HEK293 (cell line): Measurements from ENCODE around the gene PCDH9.
A peak's percentile ranks its signal among the peaks of the same experiment; 100 is the strongest.

ENCODE experiments used
- CTCF ChIA-PET: fragments of 350-600 bp; formaldehyde crosslinking; extraction: SDS; loops from one replicate; lab custom pipeline; 2021; ENCODE audit warnings: antibody characterized with exemption; lab: Yijun Ruan, JAX
- POLR2A ChIA-PET: fragments of 300-600 bp; formaldehyde crosslinking; extraction: SDS; loops from one replicate; lab custom pipeline; 2020; ENCODE audit warnings: antibody characterized with exemption, inconsistent platforms; lab: Yijun Ruan, JAX
- H3K27ac ChIP-seq: fragments of 200-500 bp; sonication (Bioruptor generic); 2 replicates; pipeline ENCODE4 v1.5.1; 2014; ENCODE audit warnings: low read depth, low read length, control low read depth, inconsistent platforms; ENCODE audit errors: extremely low read depth
- H3K36me3 ChIP-seq, 2 experiments: fragments of 200-500 bp in 1 of 2; sonication (Bioruptor generic) in 1 of 2; 1 replicate in 1 of 2; 2 replicates in 1 of 2; pipeline ENCODE4 v1.5.1; 2014 to 2017; ENCODE audit warnings: inconsistent platforms in 2 of 2, low read length in 2 of 2; ENCODE audit not compliant: control insufficient read depth in 2 of 2, insufficient read depth in 1 of 2
- H3K4me1 ChIP-seq: fragments of 200-500 bp; sonication (Bioruptor generic); 2 replicates; pipeline ENCODE4 v1.5.1; 2014; ENCODE audit warnings: mild to moderate bottlenecking, low read length, inconsistent platforms; ENCODE audit not compliant: control insufficient read depth, insufficient read depth
- H3K4me3 ChIP-seq: 2 replicates; pipeline ENCODE4 v1.5.1; 2011; ENCODE audit warnings: low read depth, mild to moderate bottlenecking, control low read depth, low read length, moderate library complexity
- H3K9me3 ChIP-seq: fragments of 200-500 bp; sonication (Bioruptor generic); 2 replicates; pipeline ENCODE4 v1.5.1; 2014; ENCODE audit warnings: low read depth, low read length, inconsistent platforms; ENCODE audit not compliant: control insufficient read depth, insufficient read depth
- ATF2 ChIP-seq: fragments of 450-650 bp; formaldehyde crosslinking; IDR thresholded peaks from 2 replicates; pipeline ENCODE4 v1.5.1; 2016; ENCODE audit warnings: missing biosample characterization, missing genetic modification characterization, low read depth
- BCL11B ChIP-seq: fragments of 450-650 bp; formaldehyde crosslinking; IDR thresholded peaks from 2 replicates; pipeline ENCODE4 v1.5.1; 2016; ENCODE audit warnings: low read depth, missing biosample characterization, missing genetic modification characterization
- EGR2 ChIP-seq: fragments of 450-650 bp; formaldehyde crosslinking; IDR thresholded peaks from 2 replicates; pipeline ENCODE4 v1.5.1; 2016; ENCODE audit warnings: low read depth, missing biosample characterization, missing genetic modification characterization
- OVOL3 ChIP-seq: fragments of 450-650 bp; formaldehyde crosslinking; IDR thresholded peaks from 2 replicates; pipeline ENCODE4 v1.5.1; 2016; ENCODE audit warnings: missing biosample characterization, missing genetic modification characterization
- TCF7L2 ChIP-seq: IDR thresholded peaks from 2 replicates; pipeline ENCODE4 v1.6.1; 2011; ENCODE audit warnings: low read depth, mild to moderate bottlenecking, inconsistent platforms, low read length, moderate library complexity, borderline replicate concordance
- WT1 ChIP-seq: fragments of 450-650 bp; formaldehyde crosslinking; IDR thresholded peaks from 2 replicates; pipeline ENCODE4 v1.5.1; 2016; ENCODE audit warnings: missing biosample characterization, missing genetic modification characterization
- ZBTB21 ChIP-seq: fragments of 450-650 bp; formaldehyde crosslinking; IDR thresholded peaks from 2 replicates; pipeline ENCODE4 v1.5.1; 2017; ENCODE audit warnings: missing biosample characterization, missing genetic modification characterization
- ZBTB49 ChIP-seq: fragments of 450-650 bp; formaldehyde crosslinking; IDR thresholded peaks from 2 replicates; pipeline ENCODE4 v1.5.1; 2016; ENCODE audit warnings: missing biosample characterization, missing genetic modification characterization, low read depth
- ZNF121 ChIP-seq: fragments of 450-650 bp; formaldehyde crosslinking; IDR thresholded peaks from 2 replicates; pipeline ENCODE4 v1.5.1; 2016; ENCODE audit warnings: missing biosample characterization, missing genetic modification characterization
- ZNF132 ChIP-seq: fragments of 450-650 bp; formaldehyde crosslinking; IDR thresholded peaks from 2 replicates; pipeline ENCODE4 v1.5.1; 2017; ENCODE audit warnings: missing biosample characterization, missing genetic modification characterization, borderline replicate concordance
- ZNF140 ChIP-seq: fragments of 450-650 bp; formaldehyde crosslinking; IDR thresholded peaks from 2 replicates; pipeline ENCODE4 v1.5.1; 2016; ENCODE audit warnings: missing biosample characterization, missing genetic modification characterization
- ZNF146 ChIP-seq: fragments of 450-650 bp; formaldehyde crosslinking; IDR thresholded peaks from 2 replicates; pipeline ENCODE4 v1.5.1; 2016; ENCODE audit warnings: missing biosample characterization, missing genetic modification characterization
- ZNF155 ChIP-seq: fragments of 450-650 bp; formaldehyde crosslinking; IDR thresholded peaks from 2 replicates; pipeline ENCODE4 v1.5.1; 2016; ENCODE audit warnings: missing biosample characterization, missing genetic modification characterization
- ZNF211 ChIP-seq: fragments of 450-650 bp; formaldehyde crosslinking; IDR thresholded peaks from 2 replicates; pipeline ENCODE4 v1.5.1; 2016; ENCODE audit warnings: low read depth, missing biosample characterization, missing genetic modification characterization
- ZNF266 ChIP-seq: fragments of 450-650 bp; formaldehyde crosslinking; IDR thresholded peaks from 2 replicates; pipeline ENCODE4 v1.5.1; 2016; ENCODE audit warnings: missing biosample characterization, missing genetic modification characterization, low read depth
- ZNF274 ChIP-seq, 2 experiments: fragments of 200-500 bp in 1 of 2; fragments of 450-650 bp in 1 of 2; sonication (Bioruptor generic) in 1 of 2; formaldehyde crosslinking in 1 of 2; IDR thresholded peaks; 2 replicates each; pipeline versions ENCODE4 v1.5.1 to v1.6.1; 2014 to 2016; ENCODE audit warnings: borderline replicate concordance in 1 of 2, inconsistent platforms in 1 of 2, low read length in 1 of 2, missing biosample characterization in 1 of 2, missing genetic modification characterization in 1 of 2
- ZNF324 ChIP-seq: fragments of 450-650 bp; formaldehyde crosslinking; IDR thresholded peaks from 2 replicates; pipeline ENCODE4 v1.5.1; 2016; ENCODE audit warnings: missing biosample characterization, missing genetic modification characterization
- ZNF335 ChIP-seq: fragments of 450-650 bp; formaldehyde crosslinking; conservative IDR thresholded peaks from 2 replicates; pipeline ENCODE4 v1.5.1; 2016; ENCODE audit warnings: missing biosample characterization, missing genetic modification characterization
- ZNF529 ChIP-seq: fragments of 450-650 bp; formaldehyde crosslinking; IDR thresholded peaks from 2 replicates; pipeline ENCODE4 v1.5.1; 2017; ENCODE audit warnings: missing genetic modification characterization, missing biosample characterization; ENCODE audit not compliant: insufficient replicate concordance
- ZNF600 ChIP-seq: fragments of 450-650 bp; formaldehyde crosslinking; IDR thresholded peaks from 2 replicates; pipeline ENCODE4 v1.5.1; 2016; ENCODE audit warnings: missing biosample characterization, missing genetic modification characterization
- ZNF610 ChIP-seq: fragments of 450-650 bp; formaldehyde crosslinking; IDR thresholded peaks from 2 replicates; pipeline ENCODE4 v1.5.1; 2016; ENCODE audit warnings: missing biosample characterization, missing genetic modification characterization, borderline replicate concordance
- ZNF660 ChIP-seq: fragments of 450-650 bp; IDR thresholded peaks from 2 replicates; pipeline ENCODE4 v1.5.1; 2018; ENCODE audit warnings: missing biosample characterization, mild to moderate bottlenecking, missing genetic modification characterization
- ZNF664 ChIP-seq: fragments of 450-650 bp; formaldehyde crosslinking; IDR thresholded peaks from 2 replicates; pipeline ENCODE4 v1.5.1; 2016; ENCODE audit warnings: missing biosample characterization, missing genetic modification characterization
- ZNF791 ChIP-seq: fragments of 450-650 bp; formaldehyde crosslinking; IDR thresholded peaks from 2 replicates; pipeline ENCODE4 v1.5.1; 2016; ENCODE audit warnings: missing biosample characterization, missing genetic modification characterization
- ZNF843 ChIP-seq: fragments of 450-650 bp; formaldehyde crosslinking; IDR thresholded peaks from 2 replicates; pipeline ENCODE4 v1.5.1; 2016; ENCODE audit warnings: missing biosample characterization, missing genetic modification characterization
- ZSCAN30 ChIP-seq: fragments of 450-650 bp; IDR thresholded peaks from 2 replicates; pipeline ENCODE4 v1.5.1; 2018; ENCODE audit warnings: missing biosample characterization, mild to moderate bottlenecking, missing genetic modification characterization, moderate library complexity

PCDH9 gene

DNA sequence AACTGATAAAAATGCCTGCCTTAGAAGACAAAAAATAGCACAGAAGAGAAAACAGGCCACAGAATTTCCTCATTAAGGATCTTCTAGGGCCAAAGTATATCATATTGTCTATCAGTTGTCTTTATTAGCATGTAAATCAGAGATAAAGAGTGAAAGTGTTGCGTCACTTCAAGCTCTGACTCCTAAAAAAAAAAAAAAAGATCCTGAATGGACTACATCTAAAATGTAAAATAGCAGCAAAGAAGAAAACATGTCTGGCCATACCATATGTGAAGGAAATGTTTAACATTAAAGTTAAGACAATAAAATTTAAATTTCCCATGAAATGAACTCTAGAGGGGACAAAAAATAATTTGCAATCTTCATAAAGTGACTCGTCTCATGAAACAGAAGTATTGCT is 237.4 kb downstream of the PCDH9 start:
- ChIA-PET POLR2A (no interaction called here), CTCF (no interaction called here)
- Histone ChIP-seq H3K4me3 (no peak overlapping the region), H3K36me3 (no peaks in the 10 kb centered on the region), H3K27ac (no peak overlapping the region), H3K4me1 (no peaks in the 10 kb centered on the region), H3K9me3 (no peaks in the 10 kb centered on the region)
- TF ChIP-seq ZNF146 (tag by site-specific recombination) (no peak), ZBTB49 (no peak), ZNF664 (tag by site-specific recombination) (no peak), ZNF121 (tag by site-specific recombination) (no peak), ZNF843 (tag by site-specific recombination) (no peak), ZNF140 (no peak)

DNA sequence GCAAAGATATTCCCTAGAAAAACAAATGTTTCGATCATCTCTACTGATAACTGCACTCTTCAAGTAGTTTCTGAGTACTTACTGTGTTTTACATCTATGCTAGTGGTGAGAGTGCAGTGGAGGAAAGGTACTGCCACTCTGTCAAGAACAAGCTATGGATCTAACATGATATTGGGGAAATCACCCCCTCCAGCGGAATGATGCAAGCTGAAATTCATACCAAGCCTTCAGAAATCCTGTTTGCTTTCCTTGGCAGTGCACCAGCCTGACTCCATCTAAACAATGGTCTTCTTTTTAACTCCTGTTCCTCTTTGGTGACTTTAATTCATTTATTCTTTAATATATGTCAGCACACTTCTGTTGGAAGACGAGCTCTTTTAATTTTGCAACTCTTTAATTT is 238.0 kb downstream of the PCDH9 start:
- TF ChIP-seq ZSCAN30 (tag by site-specific recombination) (no peak), TCF7L2 (peak; percentile 34; the same call in 1 of the 2 replicates), ZNF335 (tag by site-specific recombination) (peak; percentile 56), ZNF660 (tag by site-specific recombination) (0 out of 2 replicates have a peak, but pooled peaks have one; percentile 19)
- Histone ChIP-seq H3K4me3 (no peak overlapping the region), H3K9me3 (no peaks in the 10 kb centered on the region), H3K4me1 (no peaks in the 10 kb centered on the region), H3K36me3 (no peaks in the 10 kb centered on the region), H3K27ac (no peak overlapping the region)
- ChIA-PET CTCF (interaction anchor here (0.5 kb wide), 1 partner anchor 82 kb away, joined by 3 read pairs; no protein-coding TSS in a partner anchor), POLR2A (no interaction called here)

DNA sequence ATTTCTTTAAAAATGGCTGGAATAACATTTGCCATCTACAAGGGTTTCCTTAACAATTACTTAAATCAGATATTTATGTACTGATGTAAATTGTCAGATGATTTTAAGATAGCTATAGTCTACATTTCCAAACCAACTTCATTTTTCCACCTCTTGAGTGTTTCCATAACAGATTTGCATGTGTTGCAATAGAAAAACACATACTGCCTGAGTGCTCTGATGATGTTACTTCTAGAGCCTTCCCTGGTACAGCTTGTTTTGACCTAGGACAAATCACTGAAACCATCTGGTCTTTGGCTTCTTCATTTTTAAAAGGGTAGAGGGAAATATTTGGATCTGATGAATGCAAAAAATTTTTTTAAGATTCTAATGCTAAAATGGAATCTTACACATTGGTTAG is 245.9 kb downstream of the PCDH9 start:
- no peak overlapping the region for H3K27ac ChIP-seq
- no peaks in the 10 kb centered on the region for H3K36me3 ChIP-seq
- POLR2A ChIA-PET, result no interaction called here
- no peak overlapping the region for H3K4me3 ChIP-seq
- H3K9me3 ChIP-seq, result no peaks in the 10 kb centered on the region
- CTCF ChIA-PET, result no interaction called here
- no peaks in the 10 kb centered on the region for H3K4me1 ChIP-seq
- TF ChIP-seq ZNF211 (no peak), ATF2 (tag by site-specific recombination) (no peak), ZNF274 (IDR thresholded peaks at IDR 0.05; ENCODE audit: low read length) (no peak), ZNF274 (tag by site-specific recombination; IDR thresholded peaks at IDR 0.05; ENCODE audit: borderline replicate concordance) (no peak), ZNF266 (tag by site-specific recombination) (no peak), ZNF600 (no peak), OVOL3 (tag by site-specific recombination) (no peak), ZBTB49 (no peak), ZBTB21 (tag by site-specific recombination) (no peak), EGR2 (tag by site-specific recombination) (no peak), ZNF529 (no peak), ZNF132 (tag by site-specific recombination) (no peak), BCL11B (tag by site-specific recombination) (no peak), ZNF155 (tag by site-specific recombination) (no peak), ZNF610 (no peak), ZNF324 (tag by site-specific recombination) (no peak), WT1 (tag by site-specific recombination) (no peak), ZNF791 (tag by site-specific recombination) (no peak)
